Measurements from ENCODE around the gene UBE3C. TPM values are rescaled to one million over a fixed set of nuclear protein-coding genes. Genes with fewer than 3 reads are reported as not detected.

Gene UBE3C
- total RNA-seq, 2 experiments from 2014 or later, result 50.3 to 51.3 TPM

DNA sequence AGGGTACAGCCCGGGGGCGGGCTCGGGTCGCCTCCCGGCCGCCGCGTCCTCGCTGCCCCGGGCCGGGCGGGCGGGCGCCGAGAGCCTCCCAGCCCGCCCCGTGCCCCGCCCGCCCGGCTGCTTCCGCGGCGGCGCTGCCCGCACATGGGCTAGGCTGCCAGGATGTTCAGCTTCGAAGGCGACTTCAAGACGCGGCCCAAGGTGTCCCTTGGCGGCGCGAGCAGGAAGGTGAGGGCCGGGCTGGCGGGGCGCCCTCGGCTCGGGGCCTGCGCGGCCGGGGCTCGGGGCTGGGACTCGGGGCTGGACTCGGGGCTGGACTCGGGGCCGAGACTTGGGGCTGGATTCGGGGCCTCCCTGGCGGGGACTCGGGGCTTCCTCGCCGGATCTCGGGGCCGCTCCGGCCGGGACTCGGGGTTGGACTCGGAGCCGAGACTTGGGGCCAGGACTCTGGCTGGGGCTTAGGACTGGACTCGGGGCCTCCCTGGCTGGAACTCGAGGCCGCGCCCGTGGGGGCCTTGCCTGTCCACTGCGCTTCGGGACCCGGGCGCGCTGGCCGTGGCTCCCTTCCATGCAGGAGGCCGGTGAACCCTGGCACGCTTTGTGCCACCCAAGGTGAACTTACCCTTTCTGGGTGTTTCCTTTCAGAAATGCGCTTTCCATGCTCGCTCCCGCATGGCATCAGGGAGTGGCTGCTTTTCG, 534 bp downstream of the UBE3C start:
- Mint-ChIP-seq H3K27ac (peak overlapping the region; percentile 80), H3K36me3 (ENCODE audit: low read depth) (peaks cover 35% of the 10 kb centered on the region), H3K4me3 (peak overlapping the region; percentile 77), H3K4me1 (peaks cover 45% of the 10 kb centered on the region), H3K9me3 (no peaks in the 10 kb centered on the region), H3K27me3 (no peaks in the 10 kb centered on the region)
- CTCF ChIA-PET, result interaction anchor here (0.7 to 1.3 kb wide), 2 partner anchors 9 to 246 kb away, joined by 3 read pairs; partner anchors contain the start of gene LMBR1
- POLR2A ChIA-PET, result no interaction called here
- DNase-seq, result peak; percentile 66

DNA sequence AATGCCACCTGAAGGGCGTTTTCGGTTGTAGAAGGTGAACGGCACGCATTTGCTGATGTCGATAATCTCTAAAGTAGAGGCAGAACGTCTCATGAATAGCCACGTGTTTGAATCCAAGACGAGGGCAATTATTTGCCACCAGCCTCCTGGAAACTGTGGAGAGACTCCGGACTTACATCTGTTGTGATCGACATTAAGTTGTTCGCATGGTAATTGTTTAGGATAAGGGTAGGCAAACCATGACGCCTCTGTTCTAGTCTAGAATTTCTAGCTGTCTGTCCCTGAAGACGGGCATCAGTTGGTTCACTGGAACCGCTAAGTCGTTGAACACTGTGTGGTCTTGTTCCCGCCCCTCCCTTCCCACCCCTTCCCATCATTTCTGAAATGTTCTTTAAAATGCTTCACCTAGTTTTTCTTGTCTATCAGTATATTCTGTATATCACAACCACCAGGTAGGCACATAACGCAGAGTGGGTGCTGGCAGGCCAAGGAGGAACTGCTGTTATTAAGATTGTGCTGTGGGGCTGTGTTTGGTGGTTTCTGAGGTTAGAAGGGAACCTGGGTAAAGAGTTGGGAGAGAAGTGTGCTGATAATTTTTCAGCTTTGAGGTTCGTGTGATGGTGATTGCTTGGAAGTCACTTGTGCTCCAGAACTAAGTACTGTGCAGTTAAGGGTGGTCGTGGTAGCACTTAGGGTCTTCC, 1.2 kb downstream of the UBE3C start:
- ChIA-PET CTCF (interaction anchor here (0.6 to 1.5 kb wide), 3 partner anchors 9 to 18 kb away, joined by 3 to 6 read pairs (median 5); no protein-coding TSS in a partner anchor), POLR2A (interaction anchor here (0.6 kb wide), 1 partner anchor 131 kb away, joined by 3 read pairs; no protein-coding TSS in a partner anchor)
- Mint-ChIP-seq H3K27ac (peak overlapping the region; percentile 80), H3K9me3 (no peaks in the 10 kb centered on the region), H3K36me3 (ENCODE audit: low read depth) (peaks cover 41% of the 10 kb centered on the region), H3K4me1 (peaks cover 49% of the 10 kb centered on the region), H3K4me3 (peak overlapping the region; percentile 77), H3K27me3 (no peaks in the 10 kb centered on the region)
- DNase-seq, result peak; percentile 49

DNA sequence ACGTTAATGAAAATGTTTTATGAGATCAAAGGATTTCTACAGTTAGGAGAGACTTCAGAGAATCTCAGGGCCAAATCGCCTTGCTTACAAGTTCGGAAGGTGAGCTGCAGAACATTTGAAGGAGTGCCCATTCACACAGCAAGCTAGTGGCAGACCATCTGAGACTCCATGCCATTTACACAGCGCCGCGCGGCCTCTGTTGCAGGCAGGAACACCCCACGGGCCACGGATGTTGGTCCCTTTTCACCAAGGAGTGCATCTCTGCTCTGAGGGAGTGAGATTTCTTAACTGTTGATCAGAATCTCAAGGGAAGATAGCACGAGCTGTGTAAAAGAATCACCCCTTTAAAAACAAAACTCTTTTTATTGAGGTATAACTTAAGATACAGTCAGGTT, 1.8 kb downstream of the UBE3C start:
- Mint-ChIP-seq H3K4me3 (peak overlapping the region; percentile 77), H3K27ac (peak overlapping the region; percentile 80), H3K4me1 (peaks cover 49% of the 10 kb centered on the region), H3K9me3 (no peaks in the 10 kb centered on the region), H3K36me3 (ENCODE audit: low read depth) (peaks cover 43% of the 10 kb centered on the region), H3K27me3 (no peaks in the 10 kb centered on the region)
- ChIA-PET CTCF (interaction anchor here (0.6 to 1.5 kb wide), 4 partner anchors 10 to 71 kb away, joined by 3 to 6 read pairs (median 4); no protein-coding TSS in a partner anchor), POLR2A (interaction anchor here (0.6 kb wide), 1 partner anchor 130 kb away, joined by 3 read pairs; no protein-coding TSS in a partner anchor)
- no peak for DNase-seq

DNA sequence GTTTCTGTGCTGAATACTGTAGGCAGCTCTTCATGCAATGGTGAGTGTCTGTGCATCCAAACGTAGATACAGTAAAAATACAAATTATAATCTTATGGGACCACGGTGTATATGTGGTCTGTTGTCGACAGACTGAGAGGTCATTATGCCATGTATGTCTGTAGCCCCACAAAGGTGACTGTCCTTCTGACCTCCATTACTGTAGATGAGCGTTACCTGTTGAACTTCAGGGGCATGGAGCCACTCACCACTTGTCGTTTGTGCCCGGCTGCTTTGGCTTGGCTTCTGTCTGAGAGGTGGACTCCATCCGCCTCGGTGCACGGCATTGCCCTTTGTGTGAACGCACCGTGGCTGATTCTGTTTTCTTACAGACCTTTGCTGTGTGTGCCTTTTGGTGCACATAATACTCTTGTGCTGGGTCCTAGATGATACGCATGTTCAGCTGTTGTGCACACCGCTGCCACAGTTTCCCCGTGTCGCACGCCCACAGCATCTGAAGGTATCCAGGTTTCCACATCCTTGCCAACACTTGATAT, 2.9 kb downstream of the UBE3C start:
- no peak for DNase-seq
- CTCF ChIA-PET, result interaction anchor here (0.8 to 1.1 kb wide), 3 partner anchors 9 to 26 kb away, joined by 3 read pairs; no protein-coding TSS in a partner anchor
- POLR2A ChIA-PET, result no interaction called here
- no peaks in the 10 kb centered on the region for H3K9me3 Mint-ChIP-seq
- peaks cover 47% of the 10 kb centered on the region for H3K4me1 Mint-ChIP-seq
- no peaks in the 10 kb centered on the region for H3K27me3 Mint-ChIP-seq
- no peak overlapping the region for H3K27ac Mint-ChIP-seq
- peaks cover 47% of the 10 kb centered on the region for H3K36me3 Mint-ChIP-seq (ENCODE audit: low read depth)
- H3K4me3 Mint-ChIP-seq, result no peak overlapping the region

DNA sequence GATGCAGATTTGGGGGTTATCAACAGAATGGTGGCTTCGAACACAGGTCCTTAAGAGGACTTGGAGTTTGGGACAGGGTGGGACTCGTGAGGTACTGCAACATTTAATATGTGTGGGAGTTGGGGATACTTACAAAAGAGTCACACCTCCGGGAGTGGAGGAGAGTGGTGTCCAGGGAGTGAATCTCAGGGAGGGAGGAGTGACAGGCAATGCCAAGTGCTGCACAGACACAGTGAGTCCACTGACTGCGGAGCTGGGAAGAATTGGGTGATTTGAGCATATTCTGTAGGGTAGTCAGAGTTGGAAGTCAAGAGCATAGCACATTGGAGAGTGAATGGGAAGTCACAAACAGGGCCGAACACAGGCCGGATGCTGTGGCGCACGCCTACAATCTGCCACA, 5.1 kb downstream of the UBE3C start:
- ChIA-PET POLR2A (no interaction called here), CTCF (interaction anchor here (0.6 to 1.0 kb wide), 2 partner anchors 20 to 243 kb away, joined by 3 read pairs; no protein-coding TSS in a partner anchor)
- Mint-ChIP-seq H3K27ac (no peak overlapping the region), H3K36me3 (ENCODE audit: low read depth) (peaks cover 49% of the 10 kb centered on the region), H3K27me3 (no peaks in the 10 kb centered on the region), H3K4me3 (no peak overlapping the region), H3K4me1 (peaks cover 54% of the 10 kb centered on the region), H3K9me3 (no peaks in the 10 kb centered on the region)
- DNase-seq, result no peak

DNA sequence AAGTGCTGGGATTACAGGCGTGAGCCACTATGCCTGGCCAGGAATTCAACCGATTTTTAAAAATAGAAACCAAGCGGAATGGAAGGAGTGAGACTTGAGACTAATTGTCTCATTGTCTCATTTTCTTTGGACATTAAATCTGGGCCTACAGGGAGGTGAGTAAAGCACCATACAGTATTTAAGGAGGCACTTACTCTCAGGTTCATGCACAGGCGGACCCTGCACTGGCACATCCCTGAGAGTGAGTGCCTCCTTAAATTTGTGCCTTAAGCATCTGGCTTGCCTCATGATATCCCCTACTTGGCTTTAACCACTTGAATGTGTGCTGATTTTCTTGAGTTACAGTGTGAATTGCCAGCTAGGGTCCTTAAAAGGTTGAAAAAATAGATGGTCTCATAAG, 10.6 kb downstream of the UBE3C start:
- CTCF ChIA-PET, result interaction anchor here (1.1 kb wide), 1 partner anchor 28 kb away, joined by 3 read pairs; no protein-coding TSS in a partner anchor
- H3K4me1 Mint-ChIP-seq, result peaks cover 36% of the 10 kb centered on the region

DNA sequence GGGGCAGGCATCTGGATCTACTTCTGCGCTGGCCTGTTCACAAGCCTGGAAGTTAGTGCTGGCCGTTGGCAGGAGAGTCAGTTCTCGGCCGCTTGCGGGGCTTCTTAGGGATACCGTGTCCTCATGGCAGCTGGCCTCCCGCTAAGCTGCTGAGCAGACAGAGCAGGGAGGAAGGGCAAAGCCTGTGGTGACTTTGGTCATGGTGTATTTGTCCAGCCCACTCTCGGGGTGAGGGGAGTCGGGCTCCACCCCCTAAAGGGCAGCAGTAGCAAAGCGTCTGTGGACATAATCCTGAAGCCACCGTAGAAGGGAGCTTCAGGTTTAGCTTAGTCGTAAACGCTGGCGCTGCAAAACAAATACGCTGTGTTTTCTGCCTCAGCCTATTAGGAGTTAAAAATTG, 12.2 kb downstream of the UBE3C start:
- Mint-ChIP-seq H3K27me3 (no peaks in the 10 kb centered on the region), H3K27ac (no peak overlapping the region), H3K4me3 (no peak overlapping the region), H3K4me1 (peaks cover 38% of the 10 kb centered on the region), H3K9me3 (no peaks in the 10 kb centered on the region), H3K36me3 (ENCODE audit: low read depth) (peaks cover 14% of the 10 kb centered on the region)
- ChIA-PET CTCF (interaction anchor here (0.6 to 1.2 kb wide), 3 partner anchors 30 to 68 kb away, joined by 3 read pairs; no protein-coding TSS in a partner anchor), POLR2A (no interaction called here)
- no peak for DNase-seq

More for the DNA sequence above, 10.6 kb downstream of the UBE3C start:
- H3K27ac Mint-ChIP-seq, result no peak overlapping the region
- no peak for DNase-seq
- H3K4me3 Mint-ChIP-seq, result no peak overlapping the region
- no peaks in the 10 kb centered on the region for H3K9me3 Mint-ChIP-seq
- H3K27me3 Mint-ChIP-seq, result no peaks in the 10 kb centered on the region
- peaks cover 23% of the 10 kb centered on the region for H3K36me3 Mint-ChIP-seq (ENCODE audit: low read depth)
- POLR2A ChIA-PET, result no interaction called here

DNA sequence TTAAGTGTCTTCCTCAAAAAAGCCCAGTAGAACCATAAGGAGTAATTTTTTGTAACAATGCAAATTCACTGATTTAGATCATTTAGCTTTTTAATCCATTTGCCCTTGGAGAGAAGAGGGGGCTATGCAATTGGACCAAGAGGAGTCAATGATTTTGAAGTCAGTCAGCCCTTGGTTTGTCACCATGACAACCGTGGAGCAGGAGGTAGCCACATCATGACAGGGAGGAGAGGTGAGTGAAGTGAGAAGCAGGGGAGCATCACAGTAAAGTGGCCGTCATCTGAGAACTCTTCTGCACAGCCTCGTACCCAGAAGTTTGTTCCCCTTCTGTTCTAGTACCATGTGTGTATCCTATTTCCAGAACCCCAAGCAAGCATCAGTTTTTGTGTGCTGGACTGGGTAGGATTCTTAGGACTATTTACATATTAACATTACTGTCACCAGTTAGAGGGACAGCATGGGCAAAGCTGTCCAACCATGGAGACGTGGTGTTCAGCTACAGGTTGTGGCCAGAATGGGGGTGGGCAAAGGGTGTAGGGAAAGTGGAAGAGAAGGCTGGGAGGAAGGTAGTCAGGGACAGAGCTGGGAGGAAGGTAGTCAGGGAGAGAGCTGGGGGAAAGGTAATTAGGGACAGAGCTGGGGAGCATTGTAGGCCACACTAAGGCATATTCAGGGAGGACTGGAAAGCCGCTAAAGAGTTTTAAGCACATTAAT, 13.1 kb downstream of the UBE3C start:
- Mint-ChIP-seq H3K4me1 (peaks cover 39% of the 10 kb centered on the region), H3K27me3 (no peaks in the 10 kb centered on the region), H3K36me3 (ENCODE audit: low read depth) (peaks cover 12% of the 10 kb centered on the region), H3K27ac (no peak overlapping the region), H3K4me3 (no peak overlapping the region), H3K9me3 (no peaks in the 10 kb centered on the region)
- no peak for DNase-seq
- ChIA-PET CTCF (interaction anchor here (0.6 to 1.2 kb wide), 2 partner anchors 29 to 49 kb away, joined by 3 read pairs; no protein-coding TSS in a partner anchor), POLR2A (no interaction called here)

DNA sequence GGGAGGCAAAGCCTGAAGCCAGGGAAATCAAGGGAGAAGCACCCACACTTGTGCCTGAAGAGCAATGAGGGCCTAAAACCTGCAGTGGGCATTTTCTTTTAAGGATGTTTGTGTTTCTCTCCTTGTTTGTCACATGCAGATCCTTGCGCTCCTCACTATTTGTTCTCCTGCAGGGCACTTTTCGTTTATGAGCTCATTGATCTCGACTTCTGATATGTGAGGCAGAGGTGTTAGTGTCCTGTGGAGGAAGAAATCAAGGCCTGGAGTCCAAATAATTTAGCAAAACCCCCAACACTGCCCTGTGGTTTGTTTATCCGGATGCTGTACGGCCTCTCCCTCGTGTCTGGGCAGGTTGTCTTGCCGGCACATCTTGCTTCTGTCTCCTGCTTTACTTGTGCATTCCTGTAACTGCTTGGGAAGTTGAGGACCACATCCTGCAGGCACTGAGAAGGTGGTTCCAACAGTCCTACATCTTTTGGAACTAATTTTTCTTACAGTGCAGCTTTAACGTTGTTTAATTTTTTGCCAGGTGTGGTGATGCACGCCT, 13.7 kb downstream of the UBE3C start:
- Mint-ChIP-seq H3K27ac (no peak overlapping the region), H3K27me3 (no peaks in the 10 kb centered on the region), H3K36me3 (ENCODE audit: low read depth) (peaks cover 11% of the 10 kb centered on the region), H3K9me3 (no peaks in the 10 kb centered on the region), H3K4me1 (peaks cover 35% of the 10 kb centered on the region), H3K4me3 (no peak overlapping the region)
- POLR2A ChIA-PET, result no interaction called here
- no peak for DNase-seq
- CTCF ChIA-PET, result no interaction called here

DNA sequence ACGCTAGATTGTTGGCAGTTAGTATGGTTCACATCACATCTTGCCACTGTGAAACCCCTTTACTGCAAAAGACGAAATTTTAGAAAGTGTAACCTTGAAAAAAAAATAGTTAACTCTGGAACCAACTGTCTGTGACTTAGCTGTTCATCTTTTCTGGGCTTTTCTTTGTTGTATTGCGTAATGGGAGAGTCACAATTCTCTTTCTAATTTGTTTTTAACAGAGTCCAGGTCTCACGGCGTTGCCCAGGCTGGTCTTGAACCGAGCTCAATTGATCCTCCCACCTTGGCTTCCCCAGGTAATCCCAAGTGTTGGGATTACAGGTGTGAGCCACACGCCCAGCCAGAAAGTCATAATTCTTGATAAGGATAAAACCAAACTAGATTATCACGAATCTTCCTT, 14.5 kb downstream of the UBE3C start:
- Mint-ChIP-seq H3K4me3 (no peak overlapping the region), H3K27me3 (no peaks in the 10 kb centered on the region), H3K27ac (no peak overlapping the region), H3K36me3 (ENCODE audit: low read depth) (peaks cover 10% of the 10 kb centered on the region), H3K9me3 (no peaks in the 10 kb centered on the region), H3K4me1 (peaks cover 31% of the 10 kb centered on the region)
- ChIA-PET POLR2A (no interaction called here), CTCF (no interaction called here)
- no peak for DNase-seq

DNA sequence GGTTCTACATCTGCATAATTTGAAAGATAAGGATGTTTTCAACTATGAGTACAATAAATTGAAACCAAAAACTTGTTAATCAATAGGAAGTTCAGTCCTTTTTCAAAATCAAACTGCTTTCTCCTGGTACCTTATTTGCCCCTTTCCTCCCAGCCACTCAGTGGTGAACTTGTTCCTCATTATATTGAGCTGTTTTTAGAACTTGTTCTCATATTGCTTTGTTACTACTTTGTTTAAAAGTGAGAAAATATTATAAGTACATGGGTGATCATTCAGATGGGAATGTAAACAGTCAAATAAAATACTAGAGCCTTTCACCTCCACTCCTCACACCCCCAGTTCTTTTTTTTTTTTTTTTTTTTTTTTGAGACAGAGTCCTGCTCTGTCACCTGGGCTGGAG, 17.2 kb downstream of the UBE3C start:
- peaks cover 28% of the 10 kb centered on the region for H3K4me1 Mint-ChIP-seq
- H3K27ac Mint-ChIP-seq, result no peak overlapping the region
- DNase-seq, result no peak
- H3K4me3 Mint-ChIP-seq, result no peak overlapping the region
- ChIA-PET POLR2A (no interaction called here), CTCF (interaction anchor here (0.7 to 1.9 kb wide), 3 partner anchors 16 to 208 kb away, joined by 3 to 5 read pairs (median 4); no protein-coding TSS in a partner anchor)
- peaks cover 10% of the 10 kb centered on the region for H3K36me3 Mint-ChIP-seq (ENCODE audit: low read depth)
- H3K9me3 Mint-ChIP-seq, result no peaks in the 10 kb centered on the region
- H3K27me3 Mint-ChIP-seq, result no peaks in the 10 kb centered on the region

DNA sequence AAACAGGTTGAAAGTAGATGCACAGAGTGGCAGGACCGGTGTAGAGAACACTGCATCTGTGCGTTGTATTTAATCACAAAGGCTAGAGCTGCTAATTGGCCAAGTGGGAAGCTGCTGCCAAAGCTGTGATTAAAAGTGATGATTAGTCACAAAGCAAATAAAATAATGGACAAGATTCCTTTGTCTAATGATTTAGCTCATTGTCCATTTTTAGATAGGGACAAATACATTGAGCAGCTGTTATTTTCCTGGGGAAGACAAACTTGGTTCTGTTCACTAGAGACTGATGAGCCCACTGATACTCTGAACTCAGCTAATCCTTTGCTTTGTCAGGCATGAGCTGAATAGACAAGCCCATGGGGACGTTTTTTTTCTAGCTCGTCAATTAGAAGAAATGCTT, 19.7 kb downstream of the UBE3C start:
- Mint-ChIP-seq H3K36me3 (ENCODE audit: low read depth) (peaks cover 2% of the 10 kb centered on the region), H3K4me1 (peaks cover 13% of the 10 kb centered on the region), H3K9me3 (no peaks in the 10 kb centered on the region), H3K27me3 (no peaks in the 10 kb centered on the region), H3K27ac (no peak overlapping the region), H3K4me3 (no peak overlapping the region)
- CTCF ChIA-PET, result interaction anchor here (0.6 to 1.8 kb wide), 5 partner anchors 9 to 28 kb away, joined by 3 to 6 read pairs (median 3); no protein-coding TSS in a partner anchor
- POLR2A ChIA-PET, result no interaction called here
- DNase-seq, result no peak
